Panc1 (cell line): ENCODE measurements around the gene HSD17B10. TPM values are rescaled to one million over a fixed set of nuclear protein-coding genes. Genes with fewer than 3 reads are reported as not detected.

Experiments
- ATAC-seq: fragments of 200-7000 bp; cut with Tn5 transposase; 2 replicates; pipeline ENCODE4 v1.9.1; 2020; ENCODE audit warnings: mild to moderate bottlenecking, moderate library complexity
- BruUV-seq: library from RNA; stranded (reverse); fragments of 400-500 nt; replicated peaks from 2 replicates; lab custom pipeline; 2021; lab: Mats Ljungman, UMichigan
- CTCF ChIA-PET: fragments of 300-600 bp; sonication (Branson Sonifier 250); formaldehyde crosslinking; loops from one replicate; lab custom pipeline; 2022; ENCODE audit warnings: antibody characterized with exemption; lab: Charles Lee
- POLR2A ChIA-PET: fragments of 300-600 bp; sonication (Branson Sonifier 250); formaldehyde crosslinking; loops from one replicate; lab custom pipeline; 2022; ENCODE audit warnings: antibody characterized with exemption; lab: Charles Lee
- DNase-seq: peaks from one replicate; pipeline ENCODE4 v3.0.0-alpha.2; 2010; ENCODE audit warnings: low read depth, low spot score
- H3K27ac ChIP-seq: 2 replicates; pipeline ENCODE4 v1.5.1; 2011; ENCODE audit warnings: mild to moderate bottlenecking, low read length, inconsistent platforms
- H3K27me3 ChIP-seq: fragments of 200-500 bp; sonication (Bioruptor generic); 2 replicates; pipeline ENCODE4 v1.6.0; 2014; ENCODE audit warnings: low read length, inconsistent platforms; ENCODE audit not compliant: control insufficient read depth, insufficient read depth
- H3K36me3 ChIP-seq: fragments of 200-500 bp; sonication (Bioruptor generic); 2 replicates; pipeline ENCODE4 v1.5.1; 2014; ENCODE audit warnings: inconsistent platforms, mild to moderate bottlenecking, low read length, moderate library complexity; ENCODE audit not compliant: control insufficient read depth, insufficient read depth
- H3K4me1 ChIP-seq: 2 replicates; pipeline ENCODE4 v1.5.1; 2011; ENCODE audit warnings: inconsistent platforms, mild to moderate bottlenecking, low read length, moderate library complexity; ENCODE audit not compliant: control insufficient read depth, insufficient read depth
- H3K4me3 ChIP-seq, 2 experiments: 2 replicates each; pipeline ENCODE4 v1.5.1; 2011 to 2012; ENCODE audit warnings: low read depth in 2 of 2, low read length in 2 of 2, mild to moderate bottlenecking in 2 of 2, inconsistent platforms in 1 of 2, moderate library complexity in 1 of 2
- H3K9me3 ChIP-seq: fragments of 200-500 bp; sonication (Bioruptor generic); 2 replicates; pipeline ENCODE4 v1.5.1; 2014; ENCODE audit warnings: low read depth, mild to moderate bottlenecking, inconsistent platforms, low read length, moderate library complexity; ENCODE audit not compliant: control insufficient read depth, insufficient read depth
- CTCF ChIP-seq: fragments of 450-650 bp; IDR thresholded peaks from 2 replicates; pipeline ENCODE4 v1.5.1; 2017; ENCODE audit warnings: mild to moderate bottlenecking
- POLR2AphosphoS5 ChIP-seq: IDR thresholded peaks from 2 replicates; pipeline ENCODE4 v1.6.1; 2012; ENCODE audit warnings: mild to moderate bottlenecking, low read depth, low read length, moderate library complexity
- REST ChIP-seq, 2 experiments: IDR thresholded peaks; 2 replicates each; pipeline ENCODE4 v1.6.1; 2011 to 2012; ENCODE audit warnings: low read depth in 2 of 2, control low read depth in 1 of 2, low read length in 1 of 2, mild to moderate bottlenecking in 1 of 2, moderate library complexity in 1 of 2; ENCODE audit not compliant: insufficient read depth in 1 of 2
- SIN3A ChIP-seq: IDR thresholded peaks from 2 replicates; pipeline ENCODE4 v1.6.1; 2012; ENCODE audit warnings: low read depth, mild to moderate bottlenecking, low read length, moderate library complexity, borderline replicate concordance; ENCODE audit not compliant: insufficient read depth
- TCF7L2 ChIP-seq: IDR thresholded peaks from 2 replicates; pipeline ENCODE4 v1.6.1; 2011; ENCODE audit warnings: mild to moderate bottlenecking, low read depth, low read length, inconsistent platforms
- in situ Hi-C: cut with HindIII; loops from 2 replicates; pipeline ENCODE4 v1.10.0; 2016; ENCODE audit warnings: low sequenced_read_pairs, low pct_unique_long_range_greater_than_20kb
- intact Hi-C: fragments of 100-400 bp; cut with micrococcal nuclease; formaldehyde crosslinking; loops from one replicate; pipeline ENCODE4 v1.10.0; 2022; ENCODE audit not compliant: unreplicated experiment
- total RNA-seq: library from RNA; stranded (reverse); gene quantifications from one replicate; pipeline ENCODE4 v1.2.1, GENCODE V29; 2021; ENCODE audit not compliant: unreplicated experiment

HSD17B10 gene
- total RNA-seq, 1 experiment from 2014 or later, result 216 TPM

GRCh38 chrX:53437206-53437605 is 3.0 kb upstream of the HSD17B10 start:
- in situ Hi-C loops (no loop called here), intact Hi-C loops (no loop called here)
- ChIA-PET CTCF (interaction anchor here (0.6 kb wide), 1 partner anchor 65 kb away, joined by 4 read pairs; no protein-coding TSS in a partner anchor), POLR2A (no interaction called here)
- Histone ChIP-seq H3K27me3 (no peaks in the 10 kb centered on the region), H3K27ac (no peak overlapping the region), H3K9me3 (no peaks in the 10 kb centered on the region), H3K4me3 (no peak overlapping the region), H3K36me3 (no peaks in the 10 kb centered on the region), H3K4me1 (peaks cover 11% of the 10 kb centered on the region)
- DNase-seq, result no peak
- TF ChIP-seq REST (IDR thresholded peaks at IDR 0.05; ENCODE audit: insufficient read depth in 1 of 2, low read depth in 2 of 2, low read length in 1 of 2) (no peak), SIN3A (no peak), POLR2AphosphoS5 (no peak), CTCF (no peak), TCF7L2 (no peak)
- ATAC-seq, result no peak
- no TSS peak for BruUV-seq

GRCh38 chrX:53435997-53436396 is 1.8 kb upstream of the HSD17B10 start:
- peak; percentile 82 for ATAC-seq

More at GRCh38 chrX:53435997-53436396, 1.8 kb upstream of the HSD17B10 start:
- Histone ChIP-seq H3K36me3 (no peaks in the 10 kb centered on the region; the same call in 1 of the 2 replicates), H3K27ac (no peak overlapping the region), H3K27me3 (no peaks in the 10 kb centered on the region), H3K4me3 (no peak overlapping the region), H3K4me1 (peaks cover 11% of the 10 kb centered on the region), H3K9me3 (no peaks in the 10 kb centered on the region)
- TF ChIP-seq SIN3A, result no peak
- no peak for TF ChIP-seq REST (IDR thresholded peaks at IDR 0.05; ENCODE audit: insufficient read depth in 1 of 2, low read depth in 2 of 2, low read length in 1 of 2)
- TF ChIP-seq POLR2AphosphoS5, result no peak
- TF ChIP-seq TCF7L2, result no peak
- peak; percentile 88 for TF ChIP-seq CTCF
- POLR2A ChIA-PET, result interaction anchor here (0.7 kb wide), 1 partner anchor 12 kb away, joined by 3 read pairs; no protein-coding TSS in a partner anchor
- BruUV-seq, result no TSS peak
- in situ Hi-C loops (no loop called here), intact Hi-C loops (loop anchor here (2.0 kb wide), 1 partner anchor 119 kb away; no protein-coding TSS in a partner anchor)
- CTCF ChIA-PET, result interaction anchor here (0.7 kb wide), 3 partner anchors 13 to 323 kb away, joined by 3 to 4 read pairs (median 3); partner anchors contain the start of genes RIBC1 and SMC1A
- no peak for DNase-seq
